Measurements from ENCODE around the gene MPPE1. TPM values are rescaled to one million over a fixed set of nuclear protein-coding genes. Genes with fewer than 3 reads are reported as not detected.

Gene MPPE1
- polyA plus RNA-seq, 3 donors: 53.4 to 96.8 (median 92.3) TPM

DNA sequence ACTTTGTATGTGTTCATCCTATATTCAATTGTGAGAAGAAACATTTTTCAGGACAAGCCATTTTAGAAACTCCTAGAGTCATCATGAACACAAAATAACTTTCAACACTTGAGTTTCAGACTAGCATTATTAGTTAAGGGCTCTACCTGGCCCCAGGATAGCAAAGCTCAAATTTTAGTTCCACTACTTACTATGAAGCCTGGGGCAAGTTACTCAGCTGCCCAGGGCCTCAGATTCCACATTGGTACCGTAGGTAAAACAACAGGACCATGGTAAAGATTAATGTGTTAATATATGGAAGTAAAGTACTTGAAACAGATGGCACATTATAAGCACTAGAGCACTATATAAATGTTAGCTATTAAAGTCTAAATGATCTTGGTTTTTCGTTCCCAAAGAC lies 19.4 kb downstream of the MPPE1 start:
- peaks cover 57 to 78% of the 10 kb centered on the region in 2 donors for H3K36me3 Mint-ChIP-seq
- no peaks in the 10 kb centered on the region for H3K27me3 Mint-ChIP-seq (ENCODE audit: low read depth in 3 of 3)
- intact Hi-C loops (cut with micrococcal nuclease): no loop called here
- Histone ChIP-seq H3K79me2 (ENCODE audit: insufficient read depth, low read length) (peaks cover 5% of the 10 kb centered on the region), H2AFZ (ENCODE audit: insufficient read depth, low read depth, low read length, poor library complexity, severe bottlenecking) (no peak overlapping the region), H3K4me2 (replicated peaks; ENCODE audit: extremely low read depth, low read length, poor library complexity, severe bottlenecking) (no peak overlapping the region), H3K27ac (ENCODE audit: low read depth in 1 of 2, low read length in 2 of 2) (no peak overlapping the region), H3K9me3 (replicated peaks in 1 of 2; ENCODE audit: control insufficient read depth in 1 of 2, insufficient read depth in 1 of 2, low read length in 2 of 2) (no peaks in the 10 kb centered on the region), H3K9ac (ENCODE audit: insufficient read depth, low read length, poor library complexity, severe bottlenecking) (no peak overlapping the region), H3K4me1 (ENCODE audit: control insufficient read depth in 1 of 2, insufficient read depth in 2 of 2, low read length in 2 of 2) (peaks cover 47 to 49% of the 10 kb centered on the region in 2 donors), H3K27me3 (ENCODE audit: control insufficient read depth in 2 of 2, insufficient read depth in 2 of 2, low read length in 2 of 2) (no peaks in the 10 kb centered on the region), H3K36me3 (replicated peaks in 1 of 2; ENCODE audit: control insufficient read depth in 1 of 2, insufficient read depth in 2 of 2, low read length in 2 of 2) (peaks cover 46 to 65% of the 10 kb centered on the region in 2 donors), H4K20me1 (ENCODE audit: insufficient read depth, low read length) (no peaks in the 10 kb centered on the region), H3K4me3 (replicated peaks in 1 of 3; ENCODE audit: low read depth in 2 of 3, low read length in 3 of 3) (no peak overlapping the region)
- peaks cover 48% of the 10 kb centered on the region for H3K4me1 Mint-ChIP-seq
- no CpG with 5 or more reads among the region's 2 CpGs for WGBS (ENCODE audit: insufficient coverage)
- H3K27ac Mint-ChIP-seq: no peak overlapping the region
- no peak for DNase-seq
- peaks cover 0 to 2% (median 0%) of the 10 kb centered on the region in 7 donors for H3K9me3 Mint-ChIP-seq
- TF ChIP-seq, protein P1, sequence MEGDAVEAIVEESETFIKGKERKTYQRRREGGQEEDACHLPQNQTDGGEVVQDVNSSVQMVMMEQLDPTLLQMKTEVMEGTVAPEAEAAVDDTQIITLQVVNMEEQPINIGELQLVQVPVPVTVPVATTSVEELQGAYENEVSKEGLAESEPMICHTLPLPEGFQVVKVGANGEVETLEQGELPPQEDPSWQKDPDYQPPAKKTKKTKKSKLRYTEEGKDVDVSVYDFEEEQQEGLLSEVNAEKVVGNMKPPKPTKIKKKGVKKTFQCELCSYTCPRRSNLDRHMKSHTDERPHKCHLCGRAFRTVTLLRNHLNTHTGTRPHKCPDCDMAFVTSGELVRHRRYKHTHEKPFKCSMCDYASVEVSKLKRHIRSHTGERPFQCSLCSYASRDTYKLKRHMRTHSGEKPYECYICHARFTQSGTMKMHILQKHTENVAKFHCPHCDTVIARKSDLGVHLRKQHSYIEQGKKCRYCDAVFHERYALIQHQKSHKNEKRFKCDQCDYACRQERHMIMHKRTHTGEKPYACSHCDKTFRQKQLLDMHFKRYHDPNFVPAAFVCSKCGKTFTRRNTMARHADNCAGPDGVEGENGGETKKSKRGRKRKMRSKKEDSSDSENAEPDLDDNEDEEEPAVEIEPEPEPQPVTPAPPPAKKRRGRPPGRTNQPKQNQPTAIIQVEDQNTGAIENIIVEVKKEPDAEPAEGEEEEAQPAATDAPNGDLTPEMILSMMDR (IDR thresholded peaks at IDR 0.05): no peak
- no peak overlapping the region for H3K4me3 Mint-ChIP-seq

GRCh38 chr18:11887328-11888128 lies 20.6 kb downstream of the MPPE1 start:
- intact Hi-C loops (cut with micrococcal nuclease): no loop called here
- TF ChIP-seq, protein P1 (IDR thresholded peaks at IDR 0.05): no peak
- Histone ChIP-seq H3K79me2 (ENCODE audit: insufficient read depth, low read length) (no peaks in the 10 kb centered on the region), H2AFZ (ENCODE audit: insufficient read depth, low read depth, low read length, poor library complexity, severe bottlenecking) (no peak overlapping the region), H4K20me1 (ENCODE audit: insufficient read depth, low read length) (no peaks in the 10 kb centered on the region), H3K27ac (ENCODE audit: low read depth in 1 of 2, low read length in 2 of 2) (peak overlapping the region in 1 of 2 donors; percentile 49), H3K4me3 (replicated peaks in 1 of 3; ENCODE audit: low read depth in 2 of 3, low read length in 3 of 3) (no peak overlapping the region), H3K4me1 (ENCODE audit: control insufficient read depth in 1 of 2, insufficient read depth in 2 of 2, low read length in 2 of 2) (peaks cover 47 to 49% of the 10 kb centered on the region in 2 donors), H3K36me3 (replicated peaks in 1 of 2; ENCODE audit: control insufficient read depth in 1 of 2, insufficient read depth in 2 of 2, low read length in 2 of 2) (peaks cover 46 to 65% of the 10 kb centered on the region in 2 donors), H3K9me3 (replicated peaks in 1 of 2; ENCODE audit: control insufficient read depth in 1 of 2, insufficient read depth in 1 of 2, low read length in 2 of 2) (no peaks in the 10 kb centered on the region), H3K27me3 (ENCODE audit: control insufficient read depth in 2 of 2, insufficient read depth in 2 of 2, low read length in 2 of 2) (no peaks in the 10 kb centered on the region), H3K4me2 (replicated peaks; ENCODE audit: extremely low read depth, low read length, poor library complexity, severe bottlenecking) (no peak overlapping the region), H3K9ac (ENCODE audit: insufficient read depth, low read length, poor library complexity, severe bottlenecking) (no peak overlapping the region)
- Mint-ChIP-seq H3K36me3 (peaks cover 55 to 66% of the 10 kb centered on the region in 2 donors), H3K27me3 (ENCODE audit: low read depth in 3 of 3) (no peaks in the 10 kb centered on the region), H3K27ac (peak overlapping the region in 4 of 7 donors; percentile 1 to 83 (median 62)), H3K4me3 (no peak overlapping the region), H3K4me1 (peaks cover 47% of the 10 kb centered on the region), H3K9me3 (peaks cover 0 to 2% (median 0%) of the 10 kb centered on the region in 7 donors)
- WGBS (ENCODE audit: insufficient coverage): no CpG with 5 or more reads among the region's 8 CpGs
- DNase-seq: no peak

Data from CD14-positive monocyte (primary cell).